Osteocyte (in vitro differentiated cells): Measurements from ENCODE around the gene PCSK6. TPM values are rescaled to one million over a fixed set of nuclear protein-coding genes. Genes with fewer than 3 reads are reported as not detected.

ENCODE experiments used
- DNase-seq: peaks from one replicate; pipeline ENCODE4 v3.0.0; 2021; ENCODE audit warnings: mixed read lengths; ENCODE audit not compliant: unreplicated experiment; ENCODE audit errors: extremely low spot score
- H3K27ac Mint-ChIP-seq: one replicate; pipeline ENCODE4 v1.8.0; 2021; ENCODE audit warnings: mild to moderate bottlenecking, mixed read lengths; ENCODE audit not compliant: unreplicated experiment
- H3K27me3 Mint-ChIP-seq: one replicate; pipeline ENCODE4 v1.8.0; 2021; ENCODE audit warnings: mixed read lengths; ENCODE audit not compliant: unreplicated experiment
- H3K36me3 Mint-ChIP-seq: one replicate; pipeline ENCODE4 v1.8.0; 2021; ENCODE audit warnings: mixed read lengths; ENCODE audit not compliant: unreplicated experiment
- H3K4me1 Mint-ChIP-seq: one replicate; pipeline ENCODE4 v1.8.0; 2021; ENCODE audit warnings: mixed read lengths; ENCODE audit not compliant: unreplicated experiment
- H3K4me3 Mint-ChIP-seq: one replicate; pipeline ENCODE4 v1.8.0; 2021; ENCODE audit warnings: mild to moderate bottlenecking, moderate library complexity, mixed read lengths; ENCODE audit not compliant: unreplicated experiment
- H3K9me3 Mint-ChIP-seq: one replicate; pipeline ENCODE4 v1.8.0; 2021; ENCODE audit warnings: mixed read lengths; ENCODE audit not compliant: unreplicated experiment
- CTCF ChIP-seq: fragments of 200-600 bp; sonication (generic); IDR thresholded peaks from 2 replicates; pipeline ENCODE4 v1.5.0; 2021; ENCODE audit warnings: antibody characterized with exemption, mild to moderate bottlenecking, moderate library complexity
- total RNA-seq: library from RNA; stranded (reverse); gene quantifications from 2 replicates; pipeline ENCODE4 v1.2.1, GENCODE V29; 2021

Gene PCSK6
- total RNA-seq, 1 donor from 2014 or later: 0.43 TPM

- no peak for DNase-seq
- H3K36me3 Mint-ChIP-seq: no peaks in the 10 kb centered on the region
- no peak overlapping the region for H3K27ac Mint-ChIP-seq
- H3K4me3 Mint-ChIP-seq: no peak overlapping the region
- TF ChIP-seq CTCF: no peak
- H3K9me3 Mint-ChIP-seq: no peaks in the 10 kb centered on the region
- no peaks in the 10 kb centered on the region for H3K4me1 Mint-ChIP-seq
- H3K27me3 Mint-ChIP-seq: peaks cover 3% of the 10 kb centered on the region
Measured at GRCh38 chr15:101444807-101445508, 44.5 kb downstream of the PCSK6 start.

GRCh38 chr15:101444015-101444414 is 45.5 kb downstream of the PCSK6 start:
- H3K4me3 Mint-ChIP-seq: no peak overlapping the region

GRCh38 chr15:101442272-101442671 is 47.2 kb downstream of the PCSK6 start:
- Mint-ChIP-seq H3K27me3 (peaks cover 6% of the 10 kb centered on the region), H3K27ac (no peak overlapping the region), H3K36me3 (no peaks in the 10 kb centered on the region), H3K4me3 (no peak overlapping the region), H3K9me3 (no peaks in the 10 kb centered on the region), H3K4me1 (no peaks in the 10 kb centered on the region)
- peak; percentile 53 for DNase-seq
- TF ChIP-seq CTCF: no peak

More at GRCh38 chr15:101444015-101444414, 45.5 kb downstream of the PCSK6 start:
- Mint-ChIP-seq H3K9me3 (no peaks in the 10 kb centered on the region), H3K36me3 (no peaks in the 10 kb centered on the region), H3K4me1 (no peaks in the 10 kb centered on the region), H3K27me3 (peaks cover 3% of the 10 kb centered on the region), H3K27ac (no peak overlapping the region)
- no peak for DNase-seq
- TF ChIP-seq CTCF: no peak

GRCh38 chr15:101441696-101442095 is 47.8 kb downstream of the PCSK6 start:
- no peak for TF ChIP-seq CTCF
- H3K27me3 Mint-ChIP-seq: peaks cover 6% of the 10 kb centered on the region
- no peaks in the 10 kb centered on the region for H3K9me3 Mint-ChIP-seq
- no peak overlapping the region for H3K27ac Mint-ChIP-seq
- peak; percentile 36 for DNase-seq
- no peaks in the 10 kb centered on the region for H3K4me1 Mint-ChIP-seq
- H3K4me3 Mint-ChIP-seq: no peak overlapping the region
- H3K36me3 Mint-ChIP-seq: no peaks in the 10 kb centered on the region

DNA sequence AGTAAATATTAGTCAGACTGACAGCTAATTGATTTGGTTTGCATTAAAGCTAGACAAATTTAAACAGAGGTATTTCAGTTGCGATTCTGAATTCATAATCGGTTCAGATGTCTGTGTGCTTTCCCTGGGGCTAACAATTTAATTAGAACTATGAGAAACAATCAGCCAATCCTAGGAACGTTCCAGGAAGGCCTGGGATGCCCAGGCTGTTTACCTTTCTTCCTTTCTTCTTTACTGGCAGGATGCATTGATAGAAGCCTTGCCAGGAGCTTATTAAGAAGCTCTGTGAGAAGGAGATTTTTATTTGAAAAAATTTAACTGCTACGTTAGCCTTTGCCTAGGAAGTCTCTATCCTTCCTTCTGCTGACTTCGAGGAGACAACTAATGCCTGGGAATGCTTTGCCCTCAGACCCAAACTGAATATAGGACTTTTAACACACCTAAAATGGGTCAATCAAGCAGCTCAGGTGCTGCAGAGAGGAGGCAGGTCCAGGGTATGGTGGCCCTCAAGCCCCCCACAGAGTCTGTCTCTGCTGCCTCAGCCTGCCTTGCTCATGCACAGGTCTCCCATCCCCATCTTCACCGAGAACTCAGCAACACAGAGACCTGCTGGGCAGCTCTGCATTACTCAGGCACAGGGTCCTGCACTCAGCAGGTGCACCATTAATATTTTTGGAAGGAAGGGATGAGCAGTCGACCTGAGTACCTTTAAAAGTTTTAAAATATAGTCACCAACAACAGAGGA is 48.5 kb downstream of the PCSK6 start:
- TF ChIP-seq CTCF: no peak

More for the DNA sequence above, 48.5 kb downstream of the PCSK6 start:
- Mint-ChIP-seq H3K9me3 (no peaks in the 10 kb centered on the region), H3K27me3 (peaks cover 6% of the 10 kb centered on the region), H3K4me1 (no peaks in the 10 kb centered on the region), H3K27ac (no peak overlapping the region), H3K4me3 (no peak overlapping the region), H3K36me3 (no peaks in the 10 kb centered on the region)
- DNase-seq: peak; percentile 54
